NCI-H1930 (cell line): ENCODE measurements around the gene PRKCB.

Experiments used
- DNase-seq, 2 experiments: peaks; one replicate each; lab custom pipeline; 2025; lab: John Stamatoyannopoulos, UW

Gene PRKCB

DNA sequence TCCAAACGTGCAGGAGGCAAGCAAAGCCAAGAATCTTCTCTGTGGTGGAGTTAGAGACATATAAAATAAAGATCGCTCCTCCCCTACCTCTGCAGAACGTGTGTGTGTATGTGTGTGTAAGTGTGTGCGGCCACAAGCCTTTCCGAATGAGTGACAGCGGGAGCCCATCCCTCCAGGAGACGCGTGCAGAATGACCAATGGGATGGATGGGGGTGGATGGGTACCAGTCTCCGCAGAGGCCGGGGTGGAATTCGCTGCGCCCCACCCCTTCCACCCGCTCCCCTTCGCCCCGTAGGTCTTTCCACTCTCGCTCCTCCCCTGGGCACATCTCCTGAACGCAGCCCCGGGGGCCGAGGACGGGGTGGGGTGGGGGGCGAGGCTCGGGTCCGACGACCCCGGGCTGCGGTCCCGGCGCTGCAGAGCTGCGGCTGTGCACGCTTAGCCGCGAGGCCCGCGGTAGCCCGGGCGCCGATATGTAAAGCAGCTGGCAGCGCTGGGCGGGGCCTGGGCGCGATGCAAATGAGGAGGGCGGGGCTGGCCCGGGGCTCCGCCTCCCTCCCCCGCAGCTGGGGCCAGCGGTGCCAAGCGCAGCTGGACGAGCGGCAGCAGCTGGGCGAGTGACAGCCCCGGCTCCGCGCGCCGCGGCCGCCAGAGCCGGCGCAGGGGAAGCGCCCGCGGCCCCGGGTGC is at the start of gene PRKCB:
Gene PRKCB (plus strand): TSS at position 594 of the 688 bp plus-strand sequence.
- peak; percentile 29 to 67 for DNase-seq

DNA sequence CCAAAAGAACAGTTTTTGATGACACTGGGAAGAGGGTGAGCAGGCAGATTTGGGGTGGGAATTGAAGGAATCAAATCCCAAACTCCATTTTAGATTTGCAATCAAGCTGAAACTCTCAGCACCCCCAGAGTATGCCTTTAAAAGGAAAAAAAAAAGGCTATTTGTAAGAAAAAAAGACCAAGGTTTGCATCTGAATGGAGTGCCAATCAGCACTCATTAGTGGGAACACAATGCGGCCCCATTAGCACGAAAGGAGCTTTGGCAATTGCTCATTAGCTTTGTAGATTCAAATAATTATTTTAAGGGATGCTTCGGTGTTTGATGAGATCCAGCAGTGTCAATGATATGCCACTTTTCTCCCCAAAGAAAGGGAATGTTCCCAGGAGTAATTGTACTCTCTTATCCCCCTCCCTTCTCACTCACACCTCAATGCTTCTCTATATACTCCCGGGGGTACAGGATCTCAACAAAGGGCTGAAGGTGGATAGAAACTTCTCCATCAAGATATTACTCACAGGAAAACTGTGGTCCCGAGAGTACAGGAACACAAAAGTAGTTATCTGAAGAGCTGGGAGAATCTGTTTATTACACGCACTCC is 48.7 kb upstream of the PRKCB start:
- no peak for DNase-seq

DNA sequence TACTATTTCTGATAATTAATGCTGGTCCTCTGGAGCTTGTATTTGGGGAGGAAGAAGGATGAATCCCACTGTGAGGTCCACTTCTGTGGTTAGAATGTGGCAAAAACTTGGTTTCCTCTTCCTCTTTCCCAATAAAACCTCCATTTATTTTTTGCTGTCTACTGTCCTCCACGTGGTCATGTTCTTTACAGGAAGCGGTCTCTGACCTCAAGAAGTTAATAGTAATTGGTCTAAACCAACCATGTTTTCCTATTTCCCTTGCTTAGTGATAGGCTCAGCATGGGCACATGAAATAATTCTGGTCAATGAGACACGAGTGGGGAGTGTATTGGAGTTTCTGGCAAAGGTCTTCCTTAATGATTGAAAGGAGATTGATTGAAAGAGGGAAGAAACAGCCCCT is 47.1 kb upstream of the PRKCB start:
- no peak for DNase-seq

DNA sequence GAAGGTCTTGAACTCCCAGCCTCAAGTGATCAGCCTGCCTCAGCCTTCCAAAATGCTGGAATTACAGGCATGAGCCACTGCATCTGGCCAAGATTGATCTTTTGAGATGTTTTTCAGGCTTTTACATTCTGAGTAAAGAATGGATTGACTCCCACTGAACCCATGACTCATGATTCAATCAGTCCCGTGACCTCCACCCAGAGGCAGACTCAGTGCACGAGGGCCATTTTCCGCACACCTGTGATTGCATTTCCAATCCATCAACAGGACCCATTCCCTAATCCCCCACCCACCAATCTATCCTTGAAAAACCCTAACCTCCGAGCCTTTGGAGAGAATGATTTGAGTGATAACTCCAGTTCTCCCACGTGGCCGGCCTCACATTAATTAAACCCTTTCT is 40.4 kb upstream of the PRKCB start:
- DNase-seq: no peak

DNA sequence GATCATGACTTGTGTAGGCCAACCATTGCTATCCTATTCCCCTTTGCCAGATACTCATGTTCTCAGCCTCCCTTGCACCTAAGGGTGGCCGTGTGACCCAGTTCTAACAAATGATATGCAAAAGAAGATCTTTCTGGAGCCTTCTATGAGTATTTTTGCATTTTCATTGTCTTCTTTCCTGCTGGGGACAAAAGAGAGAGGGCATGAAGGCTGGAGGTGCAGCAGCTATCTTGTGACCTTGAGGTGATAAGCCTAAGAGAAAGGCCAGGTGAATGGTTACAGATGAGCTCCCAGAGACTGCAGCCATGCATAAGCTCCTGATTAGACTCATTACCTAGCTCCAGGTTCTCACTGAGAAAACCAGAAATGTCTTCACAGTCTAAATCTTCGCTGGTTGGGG is 38.8 kb upstream of the PRKCB start:
- no peak for DNase-seq

DNA sequence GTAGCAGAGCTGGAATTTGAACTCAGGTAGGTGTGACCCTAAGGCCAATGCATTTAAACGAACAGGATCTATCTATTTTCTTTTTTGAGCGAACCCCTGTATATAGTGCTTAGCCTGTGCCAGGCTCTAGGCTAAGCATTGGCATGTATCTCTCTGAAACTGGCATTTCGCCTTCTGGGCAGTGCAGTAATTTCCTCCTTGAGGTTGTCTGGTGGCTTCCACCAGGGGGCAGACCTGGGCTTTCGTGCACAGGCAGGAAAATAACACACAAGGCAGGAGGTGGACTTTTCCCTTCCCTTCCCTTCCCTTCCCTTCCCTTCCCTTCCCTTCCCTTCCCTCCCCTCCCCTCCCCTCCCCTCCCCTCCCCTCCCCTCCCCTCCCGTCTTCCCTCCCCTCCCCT is 34.4 kb upstream of the PRKCB start:
- peak; percentile 39 to 64 for DNase-seq

DNA sequence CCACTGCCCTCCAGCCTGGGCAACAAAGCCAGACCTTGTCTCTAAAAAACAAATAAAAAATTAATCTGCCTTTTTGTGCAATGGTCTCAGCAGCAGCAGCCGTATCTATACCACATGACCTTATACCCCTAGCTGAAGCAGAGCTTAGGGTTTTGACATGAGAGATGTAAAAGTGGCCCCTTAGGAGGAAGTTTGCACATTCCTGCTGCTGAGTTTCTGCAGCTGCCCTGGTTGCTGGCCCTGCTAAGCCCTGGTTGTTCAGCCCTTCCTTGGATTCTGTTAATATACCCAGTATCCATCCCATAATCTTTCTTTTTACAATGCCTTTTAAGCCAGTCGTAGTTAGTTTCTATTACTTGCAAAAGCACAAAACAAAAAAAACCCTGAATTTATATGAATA is 33.0 kb upstream of the PRKCB start:
- DNase-seq: no peak

DNA sequence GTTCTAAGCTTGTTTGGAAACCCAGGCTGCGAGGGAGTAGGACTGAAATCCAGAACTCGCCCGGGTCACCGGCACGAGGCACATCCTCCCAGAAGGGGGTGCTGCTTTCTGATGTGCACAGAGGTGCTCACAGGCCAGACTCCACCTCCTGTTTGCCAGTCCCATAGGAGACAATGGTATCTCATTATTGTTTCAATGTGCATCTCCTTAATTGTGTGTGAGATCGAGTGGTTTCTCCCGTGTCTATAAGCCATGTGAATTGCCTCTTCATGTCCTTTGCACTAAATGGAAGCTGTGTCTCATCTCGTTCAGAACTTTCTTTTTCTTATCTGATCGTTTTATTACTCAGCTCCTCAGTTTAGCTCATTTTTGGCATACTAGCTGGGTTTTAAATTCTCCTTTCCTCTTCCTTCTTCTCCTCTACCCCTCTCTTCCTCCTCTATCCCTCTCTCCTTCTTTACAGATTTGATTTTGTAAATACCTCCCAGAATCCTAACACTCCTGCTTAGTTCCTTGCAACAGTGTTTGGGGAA is 32.1 kb upstream of the PRKCB start:
- peak; percentile 46 to 75 for DNase-seq

DNA sequence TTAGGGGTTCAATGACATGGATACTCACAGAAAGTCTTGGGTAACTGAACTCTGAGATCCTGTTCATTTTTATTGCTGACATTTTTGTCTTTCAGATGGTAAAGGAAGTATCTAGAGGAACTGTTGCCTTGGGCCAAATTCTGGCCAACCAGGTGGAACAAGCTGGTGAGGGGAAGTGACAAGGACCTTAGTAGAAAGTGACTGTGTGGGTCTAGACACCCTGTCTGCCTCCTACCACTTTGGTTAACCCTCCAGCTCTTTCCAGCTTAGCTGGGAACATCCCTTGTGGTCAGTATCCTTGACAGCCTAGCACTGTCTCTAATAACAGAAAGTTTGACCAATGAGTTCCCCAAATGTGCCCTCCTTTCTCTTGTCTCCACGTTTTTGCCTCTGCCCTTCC is 28.8 kb upstream of the PRKCB start:
- DNase-seq: no peak

DNA sequence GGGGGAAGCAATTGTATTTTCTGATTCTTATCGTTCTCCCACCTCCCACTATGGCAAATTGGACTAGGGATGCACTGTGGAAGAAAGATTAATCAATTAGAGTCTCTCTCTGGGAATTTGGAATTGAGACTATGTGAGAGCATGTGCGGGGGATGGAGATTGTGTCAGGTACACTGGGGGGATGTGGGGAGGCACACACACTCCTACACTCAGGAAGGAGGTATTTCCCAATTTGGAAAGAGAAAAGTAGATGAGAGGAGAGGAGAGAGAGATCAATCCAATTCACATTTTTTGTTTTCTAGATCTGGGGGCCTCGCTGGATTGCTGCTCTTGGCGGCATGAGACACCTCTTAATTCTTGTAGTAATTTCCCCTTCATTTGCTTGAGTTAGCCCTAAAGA is 14.3 kb upstream of the PRKCB start:
- DNase-seq: no peak

DNA sequence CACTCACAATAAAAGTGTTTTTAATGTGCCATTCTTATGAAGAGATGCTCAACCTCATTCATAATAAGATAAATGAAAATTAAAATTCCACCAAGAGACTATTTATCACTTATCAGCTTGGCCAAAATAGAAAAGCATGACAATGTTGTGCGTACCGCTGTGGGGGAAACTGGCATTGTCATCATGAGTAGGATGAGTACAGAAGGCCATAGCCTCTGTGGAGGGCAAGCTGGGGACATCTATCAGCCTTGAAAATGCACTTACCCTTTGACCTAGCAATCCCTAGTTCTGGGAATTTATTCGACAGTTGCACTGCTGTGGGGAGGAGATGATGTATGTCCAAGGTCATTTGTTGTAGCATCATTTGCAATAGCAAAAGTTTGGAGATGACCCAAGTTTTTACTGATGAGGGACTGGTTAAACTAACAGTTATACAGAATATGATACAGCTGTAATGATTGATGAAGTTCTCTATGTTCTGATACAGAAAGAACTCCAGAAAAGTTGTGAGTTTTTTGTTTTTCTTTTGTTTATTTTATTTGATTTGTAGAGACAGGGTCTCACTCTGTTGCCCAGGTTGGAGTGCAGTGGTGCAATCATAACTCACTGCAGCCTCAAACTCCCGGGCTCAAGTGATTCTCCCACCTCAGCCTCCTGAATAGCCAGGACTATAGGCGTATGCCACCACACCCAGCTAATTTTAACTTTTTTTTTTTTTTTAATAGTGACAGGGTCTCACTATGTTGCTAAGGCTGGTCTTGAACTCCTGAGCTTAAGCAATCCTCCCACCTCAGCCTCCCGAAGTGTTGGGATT is 13.7 kb upstream of the PRKCB start:
- no peak for DNase-seq

DNA sequence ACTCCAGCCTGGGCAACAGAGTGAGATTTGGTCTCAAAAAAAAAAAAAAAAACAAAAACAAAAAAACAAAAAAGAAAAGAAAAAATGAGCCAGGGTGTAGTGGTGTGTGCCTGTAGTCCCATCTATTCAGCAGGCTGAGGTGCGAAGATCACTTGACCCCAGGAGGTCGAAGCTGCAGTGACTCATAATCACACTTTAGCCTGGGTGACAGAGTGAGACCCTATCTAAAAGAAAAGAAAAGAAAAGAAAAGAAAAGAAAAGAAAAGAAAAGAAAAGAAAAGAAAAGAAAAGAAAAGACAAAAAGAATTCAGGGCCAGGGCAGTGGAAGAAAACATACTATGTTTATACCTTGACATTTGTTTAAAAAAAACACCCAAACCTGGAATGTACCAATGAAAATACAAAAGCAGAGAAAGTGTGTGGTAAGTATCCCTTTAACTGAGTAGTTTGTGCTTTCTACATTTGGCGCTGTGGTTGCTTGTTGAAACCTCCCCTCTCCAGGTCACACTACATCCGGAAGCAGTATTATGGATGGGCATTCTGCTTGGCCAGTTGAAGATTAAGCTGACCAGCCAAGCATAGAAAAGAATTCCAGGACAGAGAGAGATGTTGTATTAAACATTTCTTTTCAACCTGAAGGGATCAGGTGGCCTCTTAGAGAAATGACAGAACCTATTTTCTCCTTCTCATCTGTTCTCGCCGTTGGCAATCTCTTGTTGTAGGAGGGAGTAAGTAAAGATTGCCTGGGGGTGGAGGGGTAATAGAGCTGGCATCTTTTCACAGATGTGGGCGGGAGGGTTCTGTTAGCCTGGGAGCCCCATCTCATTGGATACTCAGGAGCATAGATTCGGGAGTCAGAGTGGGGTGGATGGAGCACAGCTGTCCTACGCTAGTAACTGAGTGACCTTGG is 12.1 kb upstream of the PRKCB start:
- DNase-seq: no peak

DNA sequence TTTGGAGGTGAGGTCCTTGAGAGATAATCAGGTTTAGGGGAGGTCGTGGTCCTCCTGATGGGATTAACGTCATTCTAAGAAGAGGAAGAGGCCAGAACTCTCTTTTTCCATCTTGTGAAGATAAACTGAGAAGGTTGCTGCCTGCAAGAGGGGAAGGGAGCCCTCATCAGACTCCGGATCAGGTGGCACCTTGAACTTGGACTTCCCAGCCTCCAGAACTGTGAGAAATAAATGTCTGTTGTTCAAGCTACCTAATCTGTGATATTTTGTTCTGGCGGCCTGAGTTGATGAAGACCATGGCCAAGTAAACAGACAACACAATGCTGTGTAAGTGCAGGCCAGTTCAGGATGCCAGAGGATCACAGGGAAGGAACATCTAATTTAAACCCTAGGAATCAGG is 10.9 kb upstream of the PRKCB start:
- DNase-seq: no peak

DNA sequence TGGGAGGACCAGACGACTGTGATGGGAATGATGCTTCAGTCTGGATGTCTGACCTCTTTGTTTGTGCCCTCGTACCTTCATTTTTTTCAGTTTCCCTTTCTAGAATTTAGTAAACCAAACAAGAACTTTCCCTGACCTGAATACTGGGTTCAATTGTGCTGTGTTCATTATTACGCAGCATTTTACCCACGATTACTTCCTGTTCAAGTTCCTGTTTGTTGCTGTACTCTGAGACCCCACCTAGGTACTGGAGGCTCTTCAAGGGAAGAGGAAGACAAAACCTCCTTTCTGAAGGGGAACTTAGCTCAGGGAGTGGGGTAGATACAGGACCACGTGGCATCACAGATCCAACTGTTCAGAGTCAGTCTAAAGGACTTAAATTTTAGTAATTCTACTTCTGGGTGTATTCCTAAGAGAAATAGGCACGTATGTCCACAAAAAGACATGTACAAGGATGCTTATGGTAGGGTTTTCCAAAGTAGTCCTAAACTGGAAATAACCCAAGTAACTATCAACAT is 9.2 kb upstream of the PRKCB start:
- DNase-seq: no peak

DNA sequence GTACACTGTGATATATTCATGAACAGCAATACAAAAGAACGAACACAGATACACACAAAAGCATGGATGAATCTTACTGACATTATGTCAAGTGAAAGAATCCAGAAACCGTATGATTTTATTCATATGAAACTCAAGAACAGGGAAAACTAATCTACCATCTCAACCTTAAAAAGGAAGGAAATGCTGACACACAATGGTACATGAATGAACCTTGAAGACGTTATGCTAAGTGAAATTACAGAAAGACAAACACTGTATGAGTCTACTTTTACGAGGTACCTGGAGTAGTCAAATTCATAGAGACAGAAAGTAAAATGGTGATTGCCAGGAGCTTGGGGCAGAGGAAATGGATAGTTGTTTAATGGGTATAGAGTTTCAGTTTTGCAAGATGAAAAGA is 8.7 kb upstream of the PRKCB start:
- DNase-seq: no peak

DNA sequence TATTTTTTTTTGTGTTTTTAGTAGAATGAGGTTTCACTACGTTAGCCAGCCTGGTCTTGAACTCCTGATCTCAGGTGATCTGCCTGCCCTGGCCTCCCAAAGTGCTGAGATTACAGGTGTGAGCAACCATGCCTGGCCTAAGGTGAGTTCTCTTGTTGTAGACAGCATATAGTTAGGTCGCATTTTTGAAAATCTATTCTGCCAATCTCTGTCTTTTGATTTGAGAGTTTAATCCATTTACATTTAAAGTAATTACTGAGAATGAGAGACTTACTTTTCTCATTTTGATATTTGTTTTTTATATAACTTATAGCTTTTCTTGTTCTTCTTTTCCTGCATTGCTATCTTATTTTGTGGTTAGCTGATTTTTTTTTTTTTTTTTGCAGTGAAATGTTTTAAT is 6.3 kb upstream of the PRKCB start:
- no peak for DNase-seq

DNA sequence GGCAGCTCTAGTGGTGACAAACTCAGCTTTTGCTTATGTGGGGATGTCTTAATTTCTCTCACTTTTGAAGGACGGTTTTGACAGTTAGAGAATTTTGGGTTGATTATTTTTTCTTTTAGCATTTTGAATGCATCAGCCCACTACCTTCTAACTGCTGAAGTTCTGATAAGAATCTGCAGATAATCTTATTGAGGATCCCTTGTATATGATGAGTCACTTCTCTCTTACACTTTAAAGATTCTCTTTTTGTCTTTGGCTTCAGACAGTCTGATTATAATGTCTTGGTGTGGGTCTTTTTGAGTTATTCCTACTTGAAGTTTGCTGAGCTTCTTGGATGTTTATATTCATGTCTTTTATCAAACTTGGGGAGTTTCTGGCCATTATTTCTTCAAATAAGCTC is 5.5 kb upstream of the PRKCB start:
- no peak for DNase-seq

DNA sequence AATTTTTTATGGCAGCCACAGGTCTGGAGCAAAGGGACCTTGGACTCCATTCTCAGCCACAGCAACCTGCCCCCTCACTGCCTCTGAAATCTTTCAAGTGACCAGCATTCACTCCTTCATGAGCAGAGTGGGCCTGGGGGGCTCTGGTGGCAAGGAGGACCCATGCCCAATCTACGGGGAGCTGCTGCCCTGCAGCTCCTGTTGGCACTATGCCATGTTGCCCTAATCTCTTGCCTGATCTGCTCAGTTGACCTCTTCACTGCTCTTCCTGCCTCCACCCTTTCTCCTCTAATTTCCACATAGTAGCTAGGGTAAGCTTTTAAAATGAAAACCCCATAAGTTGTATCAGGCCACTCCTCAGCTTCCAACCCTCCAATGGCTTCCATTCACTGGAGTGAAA is 2.9 kb upstream of the PRKCB start:
- no peak for DNase-seq

DNA sequence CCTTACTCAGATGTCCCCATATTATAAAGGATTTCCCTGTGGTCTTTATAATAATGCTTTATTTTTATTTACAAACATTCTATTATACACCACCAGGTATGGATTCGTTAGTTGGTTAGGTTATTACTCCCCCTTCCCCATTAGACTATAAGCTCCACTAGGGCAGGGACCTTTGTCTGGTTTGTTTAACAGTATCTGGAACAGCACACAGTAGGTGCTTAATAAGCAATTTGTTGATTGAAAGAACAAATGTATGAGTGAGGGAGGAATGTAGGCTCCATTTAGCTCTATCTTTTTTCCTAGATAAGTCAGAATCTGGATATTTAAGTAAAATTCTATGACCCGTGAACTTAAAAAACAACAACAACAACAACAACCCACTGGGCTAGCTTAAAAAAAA is 2.3 kb upstream of the PRKCB start:
- DNase-seq: no peak

DNA sequence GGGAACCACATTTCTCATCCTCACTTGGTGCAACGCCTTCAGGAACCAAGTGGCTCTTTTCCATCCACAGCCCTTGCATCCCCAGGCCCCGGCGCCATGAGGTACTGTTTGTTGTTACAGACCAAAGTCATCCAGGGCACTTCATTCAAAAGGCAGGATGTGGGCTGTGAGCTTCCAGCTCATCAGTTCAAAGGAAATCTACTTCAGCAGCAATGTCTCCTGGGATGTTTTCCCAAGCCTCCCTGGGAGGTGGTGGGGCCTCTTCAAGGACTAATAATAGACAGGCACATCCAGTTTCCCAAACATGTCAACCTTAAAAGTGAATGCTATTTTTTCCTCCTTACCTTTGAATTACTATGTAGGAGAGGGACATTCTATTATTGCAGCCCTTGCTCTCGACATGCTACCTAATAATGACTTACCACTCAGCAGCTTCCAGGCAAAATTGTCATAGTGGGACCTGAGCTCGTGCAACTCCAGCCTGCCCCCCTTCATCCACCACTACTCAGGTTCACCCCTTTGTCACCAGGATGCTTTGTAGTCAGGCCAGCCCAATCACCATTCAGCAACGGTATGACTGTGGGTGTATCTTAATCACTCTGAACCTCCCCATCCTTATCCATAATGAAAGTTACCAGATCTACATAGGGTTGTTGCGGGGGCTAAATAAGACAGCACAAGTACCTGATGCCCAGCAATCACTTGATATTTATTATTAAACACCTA is 1.7 kb upstream of the PRKCB start:
- DNase-seq: no peak

DNA sequence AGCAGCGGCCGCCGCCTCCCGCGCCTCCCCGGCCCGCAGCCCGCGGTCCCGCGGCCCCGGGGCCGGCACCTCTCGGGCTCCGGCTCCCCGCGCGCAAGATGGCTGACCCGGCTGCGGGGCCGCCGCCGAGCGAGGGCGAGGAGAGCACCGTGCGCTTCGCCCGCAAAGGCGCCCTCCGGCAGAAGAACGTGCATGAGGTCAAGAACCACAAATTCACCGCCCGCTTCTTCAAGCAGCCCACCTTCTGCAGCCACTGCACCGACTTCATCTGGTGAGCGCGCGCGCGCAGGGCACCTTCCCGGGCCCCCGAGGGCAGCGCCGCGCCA is 258 bp downstream of the PRKCB start:
- DNase-seq: no peak
